ENCODE measurements around the gene UCP2. TPM values are rescaled to one million over a fixed set of nuclear protein-coding genes. Genes with fewer than 3 reads are reported as not detected.
A peak's percentile ranks its signal among the peaks of the same experiment; 100 is the strongest.

The UCP2 gene
- total and polyA plus RNA-seq, 9 of the 15 experiments (the other 6 are each of a cell fraction or from before 2014, with no cell fraction given): 19.2 to 216 (median 87.9) TPM

DNA sequence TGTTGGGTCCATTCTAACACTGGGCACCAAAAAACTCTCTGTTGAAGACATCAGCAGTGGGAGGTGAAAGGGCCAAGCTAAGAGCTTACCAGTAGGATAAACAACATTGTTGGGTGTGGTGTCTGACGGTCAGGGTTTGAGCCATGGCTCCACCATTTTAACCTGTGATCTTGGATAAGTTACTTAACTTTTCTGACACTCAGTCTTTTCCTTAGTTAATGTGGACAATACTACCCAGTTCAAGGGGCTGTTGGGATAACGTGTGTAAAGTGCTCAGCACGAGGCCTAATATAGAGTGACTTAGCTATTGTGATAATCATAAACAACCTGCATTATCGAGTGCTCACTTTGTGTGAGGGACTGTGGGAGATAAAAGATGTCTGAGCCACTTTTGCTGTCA, 20.2 kb upstream of the UCP2 start (continued):
- TF ChIP-seq, protein P1, sequence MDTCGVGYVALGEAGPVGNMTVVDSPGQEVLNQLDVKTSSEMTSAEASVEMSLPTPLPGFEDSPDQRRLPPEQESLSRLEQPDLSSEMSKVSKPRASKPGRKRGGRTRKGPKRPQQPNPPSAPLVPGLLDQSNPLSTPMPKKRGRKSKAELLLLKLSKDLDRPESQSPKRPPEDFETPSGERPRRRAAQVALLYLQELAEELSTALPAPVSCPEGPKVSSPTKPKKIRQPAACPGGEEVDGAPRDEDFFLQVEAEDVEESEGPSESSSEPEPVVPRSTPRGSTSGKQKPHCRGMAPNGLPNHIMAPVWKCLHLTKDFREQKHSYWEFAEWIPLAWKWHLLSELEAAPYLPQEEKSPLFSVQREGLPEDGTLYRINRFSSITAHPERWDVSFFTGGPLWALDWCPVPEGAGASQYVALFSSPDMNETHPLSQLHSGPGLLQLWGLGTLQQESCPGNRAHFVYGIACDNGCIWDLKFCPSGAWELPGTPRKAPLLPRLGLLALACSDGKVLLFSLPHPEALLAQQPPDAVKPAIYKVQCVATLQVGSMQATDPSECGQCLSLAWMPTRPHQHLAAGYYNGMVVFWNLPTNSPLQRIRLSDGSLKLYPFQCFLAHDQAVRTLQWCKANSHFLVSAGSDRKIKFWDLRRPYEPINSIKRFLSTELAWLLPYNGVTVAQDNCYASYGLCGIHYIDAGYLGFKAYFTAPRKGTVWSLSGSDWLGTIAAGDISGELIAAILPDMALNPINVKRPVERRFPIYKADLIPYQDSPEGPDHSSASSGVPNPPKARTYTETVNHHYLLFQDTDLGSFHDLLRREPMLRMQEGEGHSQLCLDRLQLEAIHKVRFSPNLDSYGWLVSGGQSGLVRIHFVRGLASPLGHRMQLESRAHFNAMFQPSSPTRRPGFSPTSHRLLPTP (IDR thresholded peaks at IDR 0.05; ENCODE audit: borderline replicate concordance, extremely low read depth, insufficient read length): no peak
- TF ChIP-seq ZNF232 (CRISPR knock-in tag; IDR thresholded peaks at IDR 0.05) (no peak), HDAC3 (IDR thresholded peaks at IDR 0.05; ENCODE audit: borderline replicate concordance, partially characterized antibody) (no peak), PTRF (tag; IDR thresholded peaks at IDR 0.05) (peak; percentile 42; the same call in 1 of the 2 replicates), TAF1 (IDR thresholded peaks at IDR 0.05; ENCODE audit: control insufficient read depth, extremely low read depth, insufficient read depth, low read length, severe bottlenecking) (no peak), ZNF263 (CRISPR knock-in tag; IDR thresholded peaks at IDR 0.05; ENCODE audit: borderline replicate concordance) (no peak)
- TF ChIP-seq, protein P2, sequence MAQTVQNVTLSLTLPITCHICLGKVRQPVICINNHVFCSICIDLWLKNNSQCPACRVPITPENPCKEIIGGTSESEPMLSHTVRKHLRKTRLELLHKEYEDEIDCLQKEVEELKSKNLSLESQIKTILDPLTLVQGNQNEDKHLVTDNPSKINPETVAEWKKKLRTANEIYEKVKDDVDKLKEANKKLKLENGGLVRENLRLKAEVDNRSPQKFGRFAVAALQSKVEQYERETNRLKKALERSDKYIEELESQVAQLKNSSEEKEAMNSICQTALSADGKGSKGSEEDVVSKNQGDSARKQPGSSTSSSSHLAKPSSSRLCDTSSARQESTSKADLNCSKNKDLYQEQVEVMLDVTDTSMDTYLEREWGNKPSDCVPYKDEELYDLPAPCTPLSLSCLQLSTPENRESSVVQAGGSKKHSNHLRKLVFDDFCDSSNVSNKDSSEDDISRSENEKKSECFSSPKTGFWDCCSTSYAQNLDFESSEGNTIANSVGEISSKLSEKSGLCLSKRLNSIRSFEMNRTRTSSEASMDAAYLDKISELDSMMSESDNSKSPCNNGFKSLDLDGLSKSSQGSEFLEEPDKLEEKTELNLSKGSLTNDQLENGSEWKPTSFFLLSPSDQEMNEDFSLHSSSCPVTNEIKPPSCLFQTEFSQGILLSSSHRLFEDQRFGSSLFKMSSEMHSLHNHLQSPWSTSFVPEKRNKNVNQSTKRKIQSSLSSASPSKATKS (CRISPR knock-in tag; IDR thresholded peaks at IDR 0.05): no peak
- TF ChIP-seq, protein P3, sequence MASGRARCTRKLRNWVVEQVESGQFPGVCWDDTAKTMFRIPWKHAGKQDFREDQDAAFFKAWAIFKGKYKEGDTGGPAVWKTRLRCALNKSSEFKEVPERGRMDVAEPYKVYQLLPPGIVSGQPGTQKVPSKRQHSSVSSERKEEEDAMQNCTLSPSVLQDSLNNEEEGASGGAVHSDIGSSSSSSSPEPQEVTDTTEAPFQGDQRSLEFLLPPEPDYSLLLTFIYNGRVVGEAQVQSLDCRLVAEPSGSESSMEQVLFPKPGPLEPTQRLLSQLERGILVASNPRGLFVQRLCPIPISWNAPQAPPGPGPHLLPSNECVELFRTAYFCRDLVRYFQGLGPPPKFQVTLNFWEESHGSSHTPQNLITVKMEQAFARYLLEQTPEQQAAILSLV (tag; IDR thresholded peaks at IDR 0.05): peak; percentile 70; the same call in 1 of the 2 replicates
- TF ChIP-seq, protein P4, sequence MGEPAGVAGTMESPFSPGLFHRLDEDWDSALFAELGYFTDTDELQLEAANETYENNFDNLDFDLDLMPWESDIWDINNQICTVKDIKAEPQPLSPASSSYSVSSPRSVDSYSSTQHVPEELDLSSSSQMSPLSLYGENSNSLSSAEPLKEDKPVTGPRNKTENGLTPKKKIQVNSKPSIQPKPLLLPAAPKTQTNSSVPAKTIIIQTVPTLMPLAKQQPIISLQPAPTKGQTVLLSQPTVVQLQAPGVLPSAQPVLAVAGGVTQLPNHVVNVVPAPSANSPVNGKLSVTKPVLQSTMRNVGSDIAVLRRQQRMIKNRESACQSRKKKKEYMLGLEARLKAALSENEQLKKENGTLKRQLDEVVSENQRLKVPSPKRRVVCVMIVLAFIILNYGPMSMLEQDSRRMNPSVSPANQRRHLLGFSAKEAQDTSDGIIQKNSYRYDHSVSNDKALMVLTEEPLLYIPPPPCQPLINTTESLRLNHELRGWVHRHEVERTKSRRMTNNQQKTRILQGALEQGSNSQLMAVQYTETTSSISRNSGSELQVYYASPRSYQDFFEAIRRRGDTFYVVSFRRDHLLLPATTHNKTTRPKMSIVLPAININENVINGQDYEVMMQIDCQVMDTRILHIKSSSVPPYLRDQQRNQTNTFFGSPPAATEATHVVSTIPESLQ (CRISPR knock-in tag; IDR thresholded peaks at IDR 0.05): no peak
- TF ChIP-seq, protein P5, sequence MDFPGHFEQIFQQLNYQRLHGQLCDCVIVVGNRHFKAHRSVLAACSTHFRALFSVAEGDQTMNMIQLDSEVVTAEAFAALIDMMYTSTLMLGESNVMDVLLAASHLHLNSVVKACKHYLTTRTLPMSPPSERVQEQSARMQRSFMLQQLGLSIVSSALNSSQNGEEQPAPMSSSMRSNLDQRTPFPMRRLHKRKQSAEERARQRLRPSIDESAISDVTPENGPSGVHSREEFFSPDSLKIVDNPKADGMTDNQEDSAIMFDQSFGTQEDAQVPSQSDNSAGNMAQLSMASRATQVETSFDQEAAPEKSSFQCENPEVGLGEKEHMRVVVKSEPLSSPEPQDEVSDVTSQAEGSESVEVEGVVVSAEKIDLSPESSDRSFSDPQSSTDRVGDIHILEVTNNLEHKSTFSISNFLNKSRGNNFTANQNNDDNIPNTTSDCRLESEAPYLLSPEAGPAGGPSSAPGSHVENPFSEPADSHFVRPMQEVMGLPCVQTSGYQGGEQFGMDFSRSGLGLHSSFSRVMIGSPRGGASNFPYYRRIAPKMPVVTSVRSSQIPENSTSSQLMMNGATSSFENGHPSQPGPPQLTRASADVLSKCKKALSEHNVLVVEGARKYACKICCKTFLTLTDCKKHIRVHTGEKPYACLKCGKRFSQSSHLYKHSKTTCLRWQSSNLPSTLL (IDR thresholded peaks at IDR 0.05): no peak
- TF ChIP-seq, protein P6, sequence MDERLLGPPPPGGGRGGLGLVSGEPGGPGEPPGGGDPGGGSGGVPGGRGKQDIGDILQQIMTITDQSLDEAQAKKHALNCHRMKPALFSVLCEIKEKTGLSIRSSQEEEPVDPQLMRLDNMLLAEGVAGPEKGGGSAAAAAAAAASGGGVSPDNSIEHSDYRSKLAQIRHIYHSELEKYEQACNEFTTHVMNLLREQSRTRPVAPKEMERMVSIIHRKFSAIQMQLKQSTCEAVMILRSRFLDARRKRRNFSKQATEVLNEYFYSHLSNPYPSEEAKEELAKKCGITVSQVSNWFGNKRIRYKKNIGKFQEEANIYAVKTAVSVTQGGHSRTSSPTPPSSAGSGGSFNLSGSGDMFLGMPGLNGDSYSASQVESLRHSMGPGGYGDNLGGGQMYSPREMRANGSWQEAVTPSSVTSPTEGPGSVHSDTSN (CRISPR knock-in tag; IDR thresholded peaks at IDR 0.05; ENCODE audit: low read depth): no peak
- TF ChIP-seq, protein P6 (tag; conservative IDR thresholded peaks at IDR 0.05; ENCODE audit: low read depth): 0 out of 2 replicates have a peak, but pooled peaks have one; percentile 9

All from K562 (cell line).